Colonic mucosa (tissue), 4 donors: Measurements from ENCODE around the gene KLF1. TPM values are rescaled to one million over a fixed set of nuclear protein-coding genes. Genes with fewer than 3 reads are reported as not detected.
A peak's percentile ranks its signal among the peaks of the same experiment; 100 is the strongest.

Experiments used
- DNase-seq: peaks from one replicate; pipeline ENCODE4 v3.0.0-alpha.2; 2020
- H3K27ac ChIP-seq: fragments of 200-600 bp; one replicate; pipeline ENCODE4 v1.8.0; 2021
- H3K27me3 ChIP-seq: fragments of 200-600 bp; one replicate; pipeline ENCODE4 v1.8.0; 2021
- H3K36me3 ChIP-seq: fragments of 200-600 bp; one replicate; pipeline ENCODE4 v1.8.0; 2021
- H3K4me1 ChIP-seq: fragments of 200-600 bp; one replicate; pipeline ENCODE4 v1.8.0; 2021; ENCODE audit warnings: mild to moderate bottlenecking
- H3K4me3 ChIP-seq: fragments of 200-600 bp; one replicate; pipeline ENCODE4 v1.8.0; 2021
- H3K9ac ChIP-seq, 2 donors: one replicate each; pipeline ENCODE4 v1.7.0; 2013; ENCODE audit warnings: control low read depth in 2 of 2, low read depth in 2 of 2, low read length in 2 of 2
- H3K9me3 ChIP-seq: fragments of 200-600 bp; one replicate; pipeline ENCODE4 v1.8.0; 2021
- CTCF ChIP-seq: fragments of 200-600 bp; IDR thresholded peaks from one replicate; pipeline ENCODE4 v1.8.0; 2022; ENCODE audit warnings: antibody characterized with exemption, mild to moderate bottlenecking
- intact Hi-C: fragments of 100-400 bp; cut with DNase I; formaldehyde crosslinking; loops from one replicate; pipeline ENCODE4 v1.14.1; 2022
- microRNA-seq: library from miRNA; unstranded; fragments of <30 nt; microRNA quantifications from one replicate; pipeline ENCODE4, GENCODE V29; 2019
- total RNA-seq, 2 donors: library from RNA; stranded (reverse); fragmentation: NEBNext Ultra II Directional in 1 of 2; extraction: Animal tissue kit (Norgen Biotek cat#: 25700) in 1 of 2; gene quantifications; one replicate each; pipeline ENCODE4 v1.2.1, GENCODE V29; 2021
- donor health status: healthy.
- donor health status: DM: no; HTN: no; CAD: no.
- donor health status: DM: no; HTN: no; CAD: no.

The KLF1 gene
- total RNA-seq, 2 donors from 2014 or later: 0.25 TPM; not detected in 1

- Histone ChIP-seq H3K36me3 (no peaks in the 10 kb centered on the region), H3K4me1 (peaks cover 4% of the 10 kb centered on the region), H3K9me3 (no peaks in the 10 kb centered on the region), H3K4me3 (no peak overlapping the region), H3K27ac (no peak overlapping the region), H3K9ac (no peak overlapping the region), H3K27me3 (peaks cover 81% of the 10 kb centered on the region)
- TF ChIP-seq CTCF: no peak
- intact Hi-C loops: no loop called here
- peak; percentile 47 for DNase-seq
Measured at GRCh38 chr19:12834976-12835757, 51.8 kb downstream of the KLF1 start.

GRCh38 chr19:12834566-12834943, 52.4 kb downstream of the KLF1 start, which contains the start of gene RTBDN:
Gene RTBDN (minus strand): TSS chr19:12834579. CDS start chr19:12829979, 4,600 bp downstream.
- no peak for DNase-seq
- Histone ChIP-seq H3K9me3 (no peaks in the 10 kb centered on the region), H3K9ac (no peak within 1 kb of the TSS), H3K4me3 (peak within 1 kb of the TSS; percentile 40), H3K27me3 (peaks cover 78% of the 10 kb centered on the region), H3K36me3 (no peaks in the 10 kb centered on the region), H3K4me1 (peaks cover 4% of the 10 kb centered on the region), H3K27ac (no peak within 1 kb of the TSS)
- TF ChIP-seq CTCF: no peak
- intact Hi-C loops: no loop called here

Small RNAs within 50 kb of the gene (microRNA-seq; reads per million reads assigned to microRNA genes)
- gene MIR5695: not detected
- gene MIR6794: not detected

Other genes with a start within 250 kb of the KLF1 start
- 10 to 100 TPM; 51.7 to 67.4 TPM for gene MAN2B1, start 220.5 kb downstream of the KLF1 start, total RNA-seq
- gene WDR83, start 220.4 kb downstream of the KLF1 start, total RNA-seq: 10 to 100 TPM in 1 of 2 donors, 1 to 10 TPM in 1; 7.3 to 17.9 TPM
- 10 to 100 TPM; 66.2 to 87.5 TPM for gene DHPS, start 205.3 kb downstream of the KLF1 start, total RNA-seq
- gene GNG14, start 199.2 kb downstream of the KLF1 start, total RNA-seq: not detected
- 10 to 100 TPM in 1 of 2 donors, 1 to 10 TPM in 1; 6.5 to 10.3 TPM for gene FBXW9, start 190.6 kb downstream of the KLF1 start, total RNA-seq
- 10 to 100 TPM; 46.7 to 65.5 TPM for gene TNPO2, start 163.3 kb downstream of the KLF1 start, total RNA-seq
- gene TRIR, start 152.5 kb downstream of the KLF1 start, total RNA-seq: 100 to 1,000 TPM; 130 to 217 TPM
- 10 to 100 TPM; 53.6 to 77.2 TPM for gene GET3, start 149.7 kb downstream of the KLF1 start, total RNA-seq
- gene BEST2, start 135.4 kb downstream of the KLF1 start, total RNA-seq: 10 to 100 TPM; 12.1 to 22.6 TPM
- 10 to 100 TPM; 54.8 to 72.0 TPM for gene HOOK2, start 111.6 kb downstream of the KLF1 start, total RNA-seq
- 100 to 1,000 TPM; 113 to 173 TPM for gene JUNB, start 95.7 kb downstream of the KLF1 start, total RNA-seq
- gene PRDX2, start 85.4 kb downstream of the KLF1 start, total RNA-seq: 100 to 1,000 TPM; 347 to 417 TPM
- 10 to 100 TPM in 1 of 2 donors, 1 to 10 TPM in 1; 6.5 to 18.5 TPM for gene THSD8, start 85.1 kb downstream of the KLF1 start, total RNA-seq
- gene RNASEH2A, start 80.6 kb downstream of the KLF1 start, total RNA-seq: 10 to 100 TPM in 1 of 2 donors, 1 to 10 TPM in 1; 8.8 to 44.8 TPM
- gene RTBDN, start 52.6 kb downstream of the KLF1 start, total RNA-seq: under 1 TPM in 1 of 2 donors, not detected in 1; 0.35 TPM
- 1 to 10 TPM in 1 of 2 donors, under 1 TPM in 1; 0.42 to 1.4 TPM for gene MAST1, start 48.7 kb downstream of the KLF1 start, total RNA-seq
- 10 to 100 TPM; 29.0 to 33.5 TPM for gene DNASE2, start 5.8 kb downstream of the KLF1 start, total RNA-seq
- gene GCDH, start 4.0 kb upstream of the KLF1 start, total RNA-seq: 10 to 100 TPM; 21.1 to 39.2 TPM
- gene SYCE2, start 32.1 kb upstream of the KLF1 start, total RNA-seq: under 1 TPM in 1 of 2 donors, not detected in 1; 0.32 TPM
- 100 to 1,000 TPM in 1 of 2 donors, 10 to 100 TPM in 1; 46.9 to 111 TPM for gene FARSA, start 46.5 kb upstream of the KLF1 start, total RNA-seq
- gene CALR, start 51.4 kb upstream of the KLF1 start, total RNA-seq: 1,000 to 10,000 TPM in 1 of 2 donors, 100 to 1,000 TPM in 1; 682 to 1,848 TPM
- gene RAD23A, start 58.7 kb upstream of the KLF1 start, total RNA-seq: 100 to 1,000 TPM in 1 of 2 donors, 10 to 100 TPM in 1; 78.5 to 121 TPM
- 10 to 100 TPM; 16.1 to 41.9 TPM for gene GADD45GIP1, start 70.0 kb upstream of the KLF1 start, total RNA-seq
- gene DAND5, start 82.4 kb upstream of the KLF1 start, total RNA-seq: under 1 TPM; 0.19 to 0.27 TPM
- gene NFIX, start 108.3 kb upstream of the KLF1 start, total RNA-seq: 10 to 100 TPM; 70.9 to 73.8 TPM
- gene LYL1, start 215.7 kb upstream of the KLF1 start, total RNA-seq: 1 to 10 TPM; 3.6 to 4.5 TPM
- gene TRMT1, start 229.5 kb upstream of the KLF1 start, total RNA-seq: 10 to 100 TPM; 17.5 to 40.1 TPM
- gene NACC1, start 231.1 kb upstream of the KLF1 start, total RNA-seq: 100 to 1,000 TPM in 1 of 2 donors, 10 to 100 TPM in 1; 56.7 to 119 TPM